SK-N-DZ (cell line): Measurements from ENCODE around the gene TBX1.
A peak's percentile ranks its signal among the peaks of the same experiment; 100 is the strongest.

ENCODE experiments used
- DNase-seq: peaks from one replicate; pipeline ENCODE4 v3.0.0-alpha.2; 2015; ENCODE audit warnings: low spot score

The TBX1 gene

DNA sequence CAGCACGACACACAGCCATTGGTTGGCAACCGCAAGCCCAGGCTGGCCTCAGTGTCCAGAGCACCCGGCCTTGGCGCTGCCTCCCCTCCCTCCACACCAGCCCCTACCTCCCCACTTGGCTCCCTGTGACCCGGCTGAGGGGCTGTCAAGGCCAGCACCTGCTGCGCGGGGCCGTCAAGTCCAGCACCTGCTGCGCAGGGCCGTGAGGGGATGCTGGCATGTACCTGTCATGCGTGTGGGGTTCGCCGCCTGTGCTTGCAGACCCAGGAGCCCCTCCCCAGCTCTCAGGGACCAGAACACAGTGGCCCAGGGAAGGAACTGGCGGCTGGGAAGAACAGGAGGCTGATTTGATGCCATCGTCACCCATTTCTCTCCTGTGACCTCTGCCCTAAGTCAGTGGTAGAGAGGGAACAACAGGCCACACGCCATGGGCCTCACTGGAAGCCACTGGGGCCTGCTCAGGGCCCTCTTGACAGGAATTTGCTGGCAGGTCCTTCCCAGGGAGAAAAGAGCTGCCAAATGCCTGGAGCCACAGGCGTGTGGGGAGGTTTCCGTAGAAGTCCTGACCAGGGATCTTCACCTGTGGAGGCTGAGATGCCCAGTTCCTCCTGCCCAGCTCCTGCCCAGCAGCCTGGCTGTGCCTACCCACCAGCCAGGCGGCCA, 37.6 kb downstream of the TBX1 start:
- no peak for DNase-seq

DNA sequence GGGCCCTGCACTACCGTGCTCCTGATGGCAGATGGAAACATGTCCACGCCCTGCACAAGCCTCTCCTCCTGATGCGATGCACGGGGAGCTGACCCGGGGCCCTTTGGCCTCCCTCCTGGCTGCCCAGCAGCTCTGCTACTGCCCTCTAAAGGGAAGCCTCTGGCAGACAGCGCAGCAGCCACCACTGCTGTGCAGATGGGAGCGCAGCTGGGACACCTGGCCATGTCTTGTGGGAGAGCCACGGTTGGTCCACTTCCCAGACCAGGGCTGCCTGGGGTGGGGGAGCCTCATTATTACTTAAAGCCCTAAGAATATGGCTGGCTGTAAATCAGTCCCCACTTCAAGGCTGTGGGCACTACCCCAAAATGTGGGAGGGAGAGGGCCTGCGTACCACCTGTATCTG, 38.3 kb downstream of the TBX1 start:
- peak; percentile 40 for DNase-seq

- DNase-seq: peak; percentile 59
These were observed 39.0 kb downstream of the TBX1 start for GRCh38 chr22:19799322-19800190.

- DNase-seq: no peak
These were observed 39.7 kb downstream of the TBX1 start for GRCh38 chr22:19800306-19800705.

- DNase-seq: no peak
These were observed 40.2 kb downstream of the TBX1 start for GRCh38 chr22:19800761-19801244.

- no peak for DNase-seq
These were observed 40.9 kb downstream of the TBX1 start for GRCh38 chr22:19801340-19802000.

DNA sequence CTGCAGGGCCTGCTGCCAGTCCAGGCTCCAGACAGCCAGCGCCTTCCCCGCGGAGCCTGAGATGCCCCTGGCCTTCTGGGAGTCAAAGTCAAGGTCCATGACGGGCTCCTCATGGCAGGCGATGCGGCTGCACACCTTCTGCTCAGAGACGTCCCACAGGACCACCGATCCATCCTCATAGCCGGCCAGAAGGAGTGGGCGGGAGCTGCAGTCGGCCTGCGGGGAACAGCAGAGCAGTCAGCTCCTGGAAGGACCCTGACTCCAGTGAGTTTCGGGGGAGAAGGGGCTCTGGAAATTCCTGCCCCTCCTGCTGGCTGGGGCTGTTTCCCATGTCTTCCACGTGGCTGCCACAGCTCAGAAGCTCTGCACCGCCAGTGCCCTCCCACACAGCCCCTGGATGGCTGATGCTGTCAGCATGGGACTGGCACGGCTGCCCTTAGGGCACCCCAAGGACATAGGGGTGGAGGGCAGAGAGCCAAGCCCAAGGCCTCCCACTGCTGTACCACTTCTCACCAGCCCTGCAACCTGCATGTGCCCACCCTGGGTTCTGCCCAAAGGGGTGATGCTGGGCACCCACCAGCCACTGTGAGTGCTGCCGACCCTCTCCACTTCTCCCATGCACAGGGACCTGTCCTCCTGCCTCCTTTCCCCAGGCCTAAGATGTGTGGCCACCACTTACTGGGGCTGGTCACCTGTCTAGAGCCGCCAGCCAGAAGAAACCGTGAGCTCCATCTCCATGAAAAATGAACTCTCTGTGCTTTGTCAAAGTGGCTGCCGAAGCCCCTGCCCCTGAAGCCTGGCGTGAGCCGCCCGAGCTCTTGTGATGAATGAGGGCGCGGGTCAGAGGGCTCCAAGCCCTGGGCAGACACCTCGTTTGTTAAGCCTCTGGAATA, 41.7 kb downstream of the TBX1 start:
- no peak for DNase-seq

- no peak for DNase-seq
These were observed 42.5 kb downstream of the TBX1 start for GRCh38 chr22:19802894-19803735.

GRCh38 chr22:19803736-19804267, 43.2 kb downstream of the TBX1 start:
- no peak for DNase-seq

DNA sequence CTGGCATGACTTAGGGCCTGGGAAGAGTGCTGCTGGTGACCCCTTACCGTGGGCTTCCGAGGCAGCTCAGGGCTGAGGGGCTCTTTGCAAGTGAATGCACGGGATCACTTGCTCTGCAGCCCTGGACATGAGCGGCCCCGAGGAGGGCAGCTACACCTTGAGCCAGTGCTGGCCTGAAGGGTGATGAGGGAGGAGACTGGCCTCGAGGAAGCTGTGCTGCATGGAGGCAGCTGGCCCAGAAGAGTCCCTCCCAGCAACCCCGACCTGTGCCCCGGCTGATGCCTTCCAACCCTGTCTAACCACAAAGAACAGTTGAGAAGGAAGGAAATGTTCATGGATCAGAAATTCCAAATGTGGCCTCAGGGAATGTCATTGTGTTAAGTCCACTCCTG, 45.2 kb downstream of the TBX1 start:
- no peak for DNase-seq

GRCh38 chr22:19806213-19807160, 45.9 kb downstream of the TBX1 start:
- no peak for DNase-seq

DNA sequence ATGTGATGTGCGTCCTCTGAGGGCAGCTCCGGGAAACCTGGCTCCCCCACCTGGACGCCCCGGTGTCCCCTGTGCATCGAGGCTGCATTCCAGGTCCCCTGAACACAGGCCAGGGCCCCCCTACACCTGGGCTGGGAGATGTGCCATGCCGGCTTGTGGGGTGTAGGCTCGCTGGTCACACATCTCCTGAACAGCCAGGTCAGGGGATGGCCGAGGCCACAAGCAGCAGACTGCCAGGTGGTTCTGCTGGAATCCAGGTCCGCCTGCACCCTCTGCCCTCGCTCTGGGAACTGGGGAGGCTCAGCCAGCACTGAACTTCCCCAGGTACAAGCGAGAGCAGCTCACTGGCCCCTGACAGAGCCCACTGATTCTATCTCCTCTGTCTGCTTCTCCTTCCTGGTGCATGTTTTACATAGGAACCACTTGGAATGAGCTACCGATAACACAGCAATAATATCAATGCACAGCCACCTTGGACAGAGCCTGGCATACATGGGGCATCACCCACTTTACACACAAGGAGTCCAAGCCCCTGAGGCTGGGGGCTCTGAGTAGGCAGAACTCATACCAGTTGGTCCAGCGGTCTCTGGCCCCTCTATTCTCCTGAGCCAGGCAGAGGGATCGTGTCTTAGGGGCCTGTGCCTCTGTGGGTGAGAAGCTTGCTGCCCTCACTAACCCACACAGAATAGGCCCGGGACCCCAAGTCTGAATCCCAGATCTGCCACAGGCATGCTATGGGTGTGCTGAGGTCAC, 46.8 kb downstream of the TBX1 start:
- no peak for DNase-seq

DNA sequence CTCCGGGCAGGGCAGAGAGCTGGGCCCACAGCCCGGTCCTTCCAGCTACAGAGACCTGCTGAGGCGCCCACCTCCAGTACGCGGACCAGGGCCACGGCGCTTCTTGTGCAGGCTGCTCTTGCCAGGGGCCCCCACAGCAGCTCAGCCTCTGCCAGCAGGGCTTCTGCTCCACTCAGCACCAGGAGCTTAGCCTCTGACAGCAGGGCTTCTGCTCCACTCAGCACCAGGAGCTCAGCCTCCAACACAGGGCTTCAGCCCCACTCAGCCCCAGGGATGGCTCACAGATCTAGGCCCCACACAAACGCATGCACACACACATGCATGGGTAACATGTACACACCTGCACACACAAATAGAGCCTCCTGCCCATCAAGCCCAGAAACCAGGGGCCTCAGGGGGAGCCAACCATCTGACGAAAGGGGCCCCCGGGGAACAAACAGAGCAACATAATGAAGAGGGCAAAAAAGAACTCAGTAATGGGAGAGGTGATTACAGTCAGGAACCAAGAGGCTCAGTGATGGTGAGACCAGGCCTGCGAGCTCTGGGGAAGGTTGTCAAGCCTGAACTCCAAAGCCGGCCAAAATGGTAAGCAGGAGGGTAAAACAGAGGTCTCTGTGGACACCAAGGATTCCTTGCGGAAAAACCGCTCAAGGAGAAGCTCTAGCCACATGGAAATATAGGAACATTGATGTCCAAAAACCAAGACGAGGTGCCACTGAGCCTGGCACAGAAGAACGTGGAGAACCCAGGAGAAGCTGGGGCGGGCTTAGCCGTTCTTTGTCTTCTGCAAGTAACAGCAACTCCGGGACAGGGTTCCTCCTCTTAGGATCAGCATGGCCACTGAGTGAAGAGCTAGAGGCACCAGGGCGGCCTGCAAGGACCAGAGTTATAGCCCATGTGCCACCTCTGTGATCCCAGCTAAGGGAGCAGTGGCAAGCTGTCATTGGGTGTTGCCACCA, 47.6 kb downstream of the TBX1 start:
- no peak for DNase-seq

- no peak for DNase-seq
These were observed 48.4 kb downstream of the TBX1 start for GRCh38 chr22:19808873-19809478.

DNA sequence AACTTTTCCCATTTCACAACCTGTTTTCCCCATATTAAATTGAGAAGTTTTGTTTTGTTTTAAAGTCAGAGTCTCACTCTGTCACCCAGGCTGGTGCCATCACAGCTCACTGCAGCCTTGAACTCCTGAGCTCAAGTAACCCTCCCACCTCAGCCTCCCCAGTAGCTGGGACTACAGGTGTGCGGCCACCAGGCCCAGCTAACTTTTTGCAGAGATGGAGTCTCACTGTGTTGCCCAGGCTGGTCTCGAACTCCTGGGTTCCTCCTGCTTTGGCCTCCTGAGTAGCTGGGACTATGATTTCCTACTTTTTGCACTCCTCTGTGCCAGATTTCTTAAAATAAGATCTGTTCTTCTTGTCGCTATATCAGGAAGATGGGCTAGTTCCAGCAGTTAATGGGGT, 49.2 kb downstream of the TBX1 start:
- DNase-seq: no peak

GRCh38 chr22:19810381-19811201, 50.0 kb downstream of the TBX1 start:
- no peak for DNase-seq
